ENCODE results near the gene EPHB2.

EPHB2 gene

GRCh38 chr1:22722901-22723550 lies 12.4 kb downstream of the EPHB2 start:
- no peak for DNase-seq (ENCODE audit: low read depth)

- DNase-seq (ENCODE audit: low read depth) = no peak
Observed at GRCh38 chr1:22727873-22728272, 17.2 kb downstream of the EPHB2 start.

GRCh38 chr1:22728751-22729399 lies 18.2 kb downstream of the EPHB2 start:
- DNase-seq (ENCODE audit: low read depth) = no peak

- no peak for DNase-seq (ENCODE audit: low read depth)
Observed at GRCh38 chr1:22729400-22729773, 18.7 kb downstream of the EPHB2 start.

GRCh38 chr1:22729912-22730311 lies 19.3 kb downstream of the EPHB2 start:
- no peak for DNase-seq (ENCODE audit: low read depth)

- DNase-seq (ENCODE audit: low read depth) = no peak
Observed at GRCh38 chr1:22731924-22732720, 21.5 kb downstream of the EPHB2 start.

- no peak for DNase-seq (ENCODE audit: low read depth)
Observed at GRCh38 chr1:22733643-22734042, 23.0 kb downstream of the EPHB2 start.

GRCh38 chr1:22736501-22737080 lies 26.0 kb downstream of the EPHB2 start:
- no peak for DNase-seq (ENCODE audit: low read depth)

- no peak for DNase-seq (ENCODE audit: low read depth)
Observed at GRCh38 chr1:22737374-22738068, 26.9 kb downstream of the EPHB2 start.

- DNase-seq (ENCODE audit: low read depth) = no peak
Observed at GRCh38 chr1:22738069-22738435, 27.4 kb downstream of the EPHB2 start.

GRCh38 chr1:22738522-22738921 lies 27.9 kb downstream of the EPHB2 start:
- no peak for DNase-seq (ENCODE audit: low read depth)

- DNase-seq (ENCODE audit: low read depth) = peak; percentile 78
Observed at GRCh38 chr1:22739648-22740385, 29.2 kb downstream of the EPHB2 start.

GRCh38 chr1:22741118-22741517 lies 30.5 kb downstream of the EPHB2 start:
- DNase-seq (ENCODE audit: low read depth) = no peak

- peak; percentile 58 for DNase-seq (ENCODE audit: low read depth)
Observed at GRCh38 chr1:22745669-22746585, 35.3 kb downstream of the EPHB2 start.

GRCh38 chr1:22747021-22747734 lies 36.5 kb downstream of the EPHB2 start:
- DNase-seq (ENCODE audit: low read depth) = peak; percentile 63

GRCh38 chr1:22747735-22748073 lies 37.1 kb downstream of the EPHB2 start:
- no peak for DNase-seq (ENCODE audit: low read depth)

GRCh38 chr1:22749503-22749902 lies 38.9 kb downstream of the EPHB2 start:
- no peak for DNase-seq (ENCODE audit: low read depth)

GRCh38 chr1:22749919-22750684 lies 39.5 kb downstream of the EPHB2 start:
- DNase-seq (ENCODE audit: low read depth) = peak; percentile 81

GRCh38 chr1:22750685-22751051 lies 40.0 kb downstream of the EPHB2 start:
- no peak for DNase-seq (ENCODE audit: low read depth)

Data from non-pigmented ciliary epithelial cell (primary cell).